Activated CD8-positive, alpha-beta memory T cell treated with anti-CD3 and anti-CD28 coated beads for 1 hour (primary cell): ENCODE measurements around the gene NXPH4.

Experiments used
- DNase-seq, 2 donors: peaks; one replicate each; pipeline ENCODE4 v3.0.0-alpha.2; 2020; ENCODE audit warnings: low read depth in 1 of 2; ENCODE audit errors: extremely low read depth in 1 of 2

NXPH4 gene

GRCh38 chr12:57270966-57271470 is 54.4 kb downstream of the NXPH4 start:
- no peak for DNase-seq

GRCh38 chr12:57272337-57273151 is 56.0 kb downstream of the NXPH4 start:
- DNase-seq, result no peak

GRCh38 chr12:57273516-57273915 is 56.9 kb downstream of the NXPH4 start:
- no peak for DNase-seq
